SH-SY5Y (cell line): ENCODE measurements around the gene TNFSF10.

Experiments used
- GATA2 ChIP-seq: IDR thresholded peaks from 2 replicates; pipeline ENCODE4 v1.6.1; 2011; ENCODE audit warnings: mild to moderate bottlenecking, low read depth, low read length
- GATA3 ChIP-seq: IDR thresholded peaks from 2 replicates; pipeline ENCODE4 v1.6.1; 2011; ENCODE audit warnings: low read depth, mild to moderate bottlenecking, low read length, moderate library complexity

- TF ChIP-seq GATA2, result no peak
- TF ChIP-seq GATA3, result no peak
Measured at GRCh38 chr3:172506094-172506493, 17.1 kb downstream of the TNFSF10 start.
